Smooth muscle cell (in vitro differentiated cells): ENCODE measurements around the gene MYO5B. TPM values are rescaled to one million over a fixed set of nuclear protein-coding genes. Genes with fewer than 3 reads are reported as not detected.

Experiments
- DNase-seq: peaks from one replicate; lab custom pipeline; 2025; ENCODE audit not compliant: unreplicated experiment; lab: John Stamatoyannopoulos, UW
- H2AFZ ChIP-seq: fragments of 200-600 bp; sonication (generic); 2 replicates; pipeline ENCODE4 v1.6.0; 2016; ENCODE audit warnings: antibody characterized with exemption, low read depth, mild to moderate bottlenecking
- H3F3A ChIP-seq: fragments of 200-600 bp; sonication (generic); 2 replicates; pipeline ENCODE4 v1.6.0; 2017; ENCODE audit warnings: antibody characterized with exemption, low read depth
- H3K27ac ChIP-seq: fragments of 200-600 bp; sonication (generic); 2 replicates; pipeline ENCODE4 v1.5.1; 2016; ENCODE audit warnings: low read depth, mild to moderate bottlenecking
- H3K27me3 ChIP-seq: fragments of 200-600 bp; sonication (generic); 2 replicates; pipeline ENCODE4 v1.6.1; 2016; ENCODE audit warnings: low read depth, mild to moderate bottlenecking
- H3K36me3 ChIP-seq: fragments of 200-600 bp; sonication (generic); 2 replicates; pipeline ENCODE4 v1.5.1; 2016; ENCODE audit warnings: low read depth
- H3K4me1 ChIP-seq: fragments of 200-600 bp; sonication (generic); 2 replicates; pipeline ENCODE4 v1.5.1; 2016; ENCODE audit warnings: low read depth
- H3K4me2 ChIP-seq: fragments of 200-600 bp; sonication (generic); 2 replicates; pipeline ENCODE4 v1.6.0; 2016; ENCODE audit warnings: mild to moderate bottlenecking
- H3K4me3 ChIP-seq: fragments of 200-600 bp; sonication (generic); 2 replicates; pipeline ENCODE4 v1.5.1; 2016; ENCODE audit warnings: mild to moderate bottlenecking
- H3K79me2 ChIP-seq: fragments of 200-600 bp; sonication (generic); 2 replicates; pipeline ENCODE4 v1.6.0; 2016; ENCODE audit warnings: low read depth, mild to moderate bottlenecking
- H3K9ac ChIP-seq: fragments of 200-600 bp; sonication (generic); 2 replicates; pipeline ENCODE4 v1.6.0; 2016; ENCODE audit warnings: low read depth
- H3K9me3 ChIP-seq: fragments of 200-600 bp; sonication (generic); replicated peaks from 2 replicates; pipeline ENCODE4 v1.5.1; 2016; ENCODE audit warnings: low read depth
- H4K20me1 ChIP-seq: fragments of 200-600 bp; sonication (generic); 2 replicates; pipeline ENCODE4 v1.6.0; 2016; ENCODE audit warnings: low read depth
- WGBS: methylation state at CpG from one replicate; pipeline ENCODE4 v1.1.7; 2016; ENCODE audit warnings: low lambda C conversion rate; 5-methylcytosine and 5-hydroxymethylcytosine counted together
- polyA plus RNA-seq: library from polyadenylated mRNA; unstranded; fragments of >200 nt; fragmentation: Nextera tagmentation; extraction: Ambion mirVana; gene quantifications from 2 replicates; pipeline ENCODE4 v1.2.1, GENCODE V29; 2016
- total RNA-seq: library from RNA; depleted of rRNA; stranded (reverse); fragments of >200 nt; gene quantifications from 2 replicates; pipeline ENCODE4 v1.2.3, GENCODE V29; 2014
- TF ChIP-seq, protein P1 (sequence below): fragments of 200-600 bp; sonication (generic); IDR thresholded peaks from 2 replicates; pipeline ENCODE4 v1.5.1; 2017; ENCODE audit warnings: borderline replicate concordance, mild to moderate bottlenecking, antibody characterized with exemption; ENCODE audit not compliant: insufficient read depth, poor library complexity, severe bottlenecking

Gene MYO5B
- total and polyA plus RNA-seq, 2 experiments from 2014 or later, result 1.7 to 25.3 TPM

DNA sequence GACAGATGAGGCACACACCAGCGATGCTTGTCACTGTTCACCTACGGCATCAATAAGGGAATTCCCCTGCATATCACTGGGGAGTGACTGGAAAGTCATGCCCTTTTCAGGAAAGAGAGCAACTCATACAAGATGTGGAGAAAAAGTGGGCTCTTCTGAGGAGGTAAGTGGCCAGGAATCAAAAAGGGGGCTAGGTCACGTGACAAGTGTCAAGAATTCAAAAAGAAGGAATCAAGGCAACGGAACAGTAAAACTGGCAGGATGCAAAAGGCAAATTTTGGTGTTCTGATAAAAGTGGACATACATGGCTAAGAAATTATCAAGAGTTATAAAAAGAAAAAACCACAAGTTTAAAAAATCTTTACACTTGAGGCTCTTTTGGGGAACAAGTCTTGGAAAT, 190.9 kb downstream of the MYO5B start:
- no peaks in the 10 kb centered on the region for H3K4me1 ChIP-seq
- WGBS, result 95% methylated on average over 4 of the region's 4 CpGs
- no peaks in the 10 kb centered on the region for H3K79me2 ChIP-seq
- no peak overlapping the region for H3K4me3 ChIP-seq
- no peak overlapping the region for H3K4me2 ChIP-seq
- no peaks in the 10 kb centered on the region for H4K20me1 ChIP-seq
- H3K9ac ChIP-seq, result no peak overlapping the region
- H3K27me3 ChIP-seq, result no peaks in the 10 kb centered on the region
- no peaks in the 10 kb centered on the region for H3K36me3 ChIP-seq
- no peaks in the 10 kb centered on the region for H3K9me3 ChIP-seq
- no peak overlapping the region for H3K27ac ChIP-seq
- TF ChIP-seq, protein P1, sequence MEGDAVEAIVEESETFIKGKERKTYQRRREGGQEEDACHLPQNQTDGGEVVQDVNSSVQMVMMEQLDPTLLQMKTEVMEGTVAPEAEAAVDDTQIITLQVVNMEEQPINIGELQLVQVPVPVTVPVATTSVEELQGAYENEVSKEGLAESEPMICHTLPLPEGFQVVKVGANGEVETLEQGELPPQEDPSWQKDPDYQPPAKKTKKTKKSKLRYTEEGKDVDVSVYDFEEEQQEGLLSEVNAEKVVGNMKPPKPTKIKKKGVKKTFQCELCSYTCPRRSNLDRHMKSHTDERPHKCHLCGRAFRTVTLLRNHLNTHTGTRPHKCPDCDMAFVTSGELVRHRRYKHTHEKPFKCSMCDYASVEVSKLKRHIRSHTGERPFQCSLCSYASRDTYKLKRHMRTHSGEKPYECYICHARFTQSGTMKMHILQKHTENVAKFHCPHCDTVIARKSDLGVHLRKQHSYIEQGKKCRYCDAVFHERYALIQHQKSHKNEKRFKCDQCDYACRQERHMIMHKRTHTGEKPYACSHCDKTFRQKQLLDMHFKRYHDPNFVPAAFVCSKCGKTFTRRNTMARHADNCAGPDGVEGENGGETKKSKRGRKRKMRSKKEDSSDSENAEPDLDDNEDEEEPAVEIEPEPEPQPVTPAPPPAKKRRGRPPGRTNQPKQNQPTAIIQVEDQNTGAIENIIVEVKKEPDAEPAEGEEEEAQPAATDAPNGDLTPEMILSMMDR, result no peak
- no peaks in the 10 kb centered on the region for H3F3A ChIP-seq
- no peak overlapping the region for H2AFZ ChIP-seq
- DNase-seq, result no peak

- Histone ChIP-seq H3K27ac (no peak overlapping the region), H3K36me3 (no peaks in the 10 kb centered on the region), H3K4me3 (no peak overlapping the region), H3K79me2 (no peaks in the 10 kb centered on the region), H3K4me2 (no peak overlapping the region), H2AFZ (no peak overlapping the region), H3K4me1 (no peaks in the 10 kb centered on the region), H3K27me3 (no peaks in the 10 kb centered on the region), H4K20me1 (no peaks in the 10 kb centered on the region), H3K9ac (no peak overlapping the region), H3K9me3 (no peaks in the 10 kb centered on the region), H3F3A (no peaks in the 10 kb centered on the region)
- DNase-seq, result no peak
- WGBS, result 94% methylated on average over 2 of the region's 2 CpGs
- TF ChIP-seq, protein P1, result no peak
Measured at GRCh38 chr18:50002781-50003180, 192.2 kb downstream of the MYO5B start.

DNA sequence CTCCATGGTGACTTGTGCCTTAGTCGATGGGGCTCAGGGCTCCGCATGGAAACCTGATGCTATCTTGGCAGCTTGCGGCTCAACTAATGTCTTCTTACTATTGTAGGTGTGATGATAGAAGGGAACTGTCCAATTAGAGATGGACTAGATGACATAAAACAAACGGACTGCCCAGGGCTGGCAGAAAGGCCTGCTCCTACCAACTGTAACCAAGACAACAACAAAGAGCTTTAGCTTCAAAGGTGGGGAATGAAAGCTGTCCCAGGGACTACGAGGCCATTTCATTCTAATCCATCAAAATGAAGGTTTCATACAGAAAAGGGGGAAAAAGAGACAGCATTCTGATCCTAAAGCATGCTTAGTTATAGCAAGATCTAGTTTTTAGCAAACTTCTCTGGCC, 194.7 kb downstream of the MYO5B start:
- H3K4me3 ChIP-seq, result no peak overlapping the region
- 94% methylated on average over 5 of the region's 5 CpGs for WGBS
- no peaks in the 10 kb centered on the region for H3K27me3 ChIP-seq
- TF ChIP-seq, protein P1, result no peak
- no peaks in the 10 kb centered on the region for H3K36me3 ChIP-seq
- no peak overlapping the region for H3K9ac ChIP-seq
- H3K4me1 ChIP-seq, result no peaks in the 10 kb centered on the region
- no peak overlapping the region for H3K27ac ChIP-seq
- no peak overlapping the region for H2AFZ ChIP-seq
- no peak for DNase-seq
- H4K20me1 ChIP-seq, result no peaks in the 10 kb centered on the region
- H3K79me2 ChIP-seq, result no peaks in the 10 kb centered on the region
- no peaks in the 10 kb centered on the region for H3F3A ChIP-seq
- no peak overlapping the region for H3K4me2 ChIP-seq
- H3K9me3 ChIP-seq, result no peaks in the 10 kb centered on the region

- Histone ChIP-seq H3K4me2 (no peak overlapping the region), H3F3A (no peaks in the 10 kb centered on the region), H3K4me3 (no peak overlapping the region), H3K9me3 (no peaks in the 10 kb centered on the region), H3K27me3 (no peaks in the 10 kb centered on the region), H3K79me2 (no peaks in the 10 kb centered on the region), H3K27ac (no peak overlapping the region), H4K20me1 (no peaks in the 10 kb centered on the region), H2AFZ (no peak overlapping the region), H3K4me1 (no peaks in the 10 kb centered on the region), H3K36me3 (no peaks in the 10 kb centered on the region), H3K9ac (no peak overlapping the region)
- TF ChIP-seq, protein P1, result no peak
- WGBS, result 92% methylated on average over 6 of the region's 6 CpGs
- no peak for DNase-seq
Measured at GRCh38 chr18:49999128-49999527, 195.8 kb downstream of the MYO5B start.
